NCI-H524 treated with DMSO at 0.1 percent for 48 hours (cell line): ENCODE results near the gene FLNB.

Experiments used
- DNase-seq: peaks from one replicate; lab custom pipeline; 2025; lab: John Stamatoyannopoulos, UW

Gene FLNB, protein sequence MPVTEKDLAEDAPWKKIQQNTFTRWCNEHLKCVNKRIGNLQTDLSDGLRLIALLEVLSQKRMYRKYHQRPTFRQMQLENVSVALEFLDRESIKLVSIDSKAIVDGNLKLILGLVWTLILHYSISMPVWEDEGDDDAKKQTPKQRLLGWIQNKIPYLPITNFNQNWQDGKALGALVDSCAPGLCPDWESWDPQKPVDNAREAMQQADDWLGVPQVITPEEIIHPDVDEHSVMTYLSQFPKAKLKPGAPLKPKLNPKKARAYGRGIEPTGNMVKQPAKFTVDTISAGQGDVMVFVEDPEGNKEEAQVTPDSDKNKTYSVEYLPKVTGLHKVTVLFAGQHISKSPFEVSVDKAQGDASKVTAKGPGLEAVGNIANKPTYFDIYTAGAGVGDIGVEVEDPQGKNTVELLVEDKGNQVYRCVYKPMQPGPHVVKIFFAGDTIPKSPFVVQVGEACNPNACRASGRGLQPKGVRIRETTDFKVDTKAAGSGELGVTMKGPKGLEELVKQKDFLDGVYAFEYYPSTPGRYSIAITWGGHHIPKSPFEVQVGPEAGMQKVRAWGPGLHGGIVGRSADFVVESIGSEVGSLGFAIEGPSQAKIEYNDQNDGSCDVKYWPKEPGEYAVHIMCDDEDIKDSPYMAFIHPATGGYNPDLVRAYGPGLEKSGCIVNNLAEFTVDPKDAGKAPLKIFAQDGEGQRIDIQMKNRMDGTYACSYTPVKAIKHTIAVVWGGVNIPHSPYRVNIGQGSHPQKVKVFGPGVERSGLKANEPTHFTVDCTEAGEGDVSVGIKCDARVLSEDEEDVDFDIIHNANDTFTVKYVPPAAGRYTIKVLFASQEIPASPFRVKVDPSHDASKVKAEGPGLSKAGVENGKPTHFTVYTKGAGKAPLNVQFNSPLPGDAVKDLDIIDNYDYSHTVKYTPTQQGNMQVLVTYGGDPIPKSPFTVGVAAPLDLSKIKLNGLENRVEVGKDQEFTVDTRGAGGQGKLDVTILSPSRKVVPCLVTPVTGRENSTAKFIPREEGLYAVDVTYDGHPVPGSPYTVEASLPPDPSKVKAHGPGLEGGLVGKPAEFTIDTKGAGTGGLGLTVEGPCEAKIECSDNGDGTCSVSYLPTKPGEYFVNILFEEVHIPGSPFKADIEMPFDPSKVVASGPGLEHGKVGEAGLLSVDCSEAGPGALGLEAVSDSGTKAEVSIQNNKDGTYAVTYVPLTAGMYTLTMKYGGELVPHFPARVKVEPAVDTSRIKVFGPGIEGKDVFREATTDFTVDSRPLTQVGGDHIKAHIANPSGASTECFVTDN (N-terminal part only)

DNA sequence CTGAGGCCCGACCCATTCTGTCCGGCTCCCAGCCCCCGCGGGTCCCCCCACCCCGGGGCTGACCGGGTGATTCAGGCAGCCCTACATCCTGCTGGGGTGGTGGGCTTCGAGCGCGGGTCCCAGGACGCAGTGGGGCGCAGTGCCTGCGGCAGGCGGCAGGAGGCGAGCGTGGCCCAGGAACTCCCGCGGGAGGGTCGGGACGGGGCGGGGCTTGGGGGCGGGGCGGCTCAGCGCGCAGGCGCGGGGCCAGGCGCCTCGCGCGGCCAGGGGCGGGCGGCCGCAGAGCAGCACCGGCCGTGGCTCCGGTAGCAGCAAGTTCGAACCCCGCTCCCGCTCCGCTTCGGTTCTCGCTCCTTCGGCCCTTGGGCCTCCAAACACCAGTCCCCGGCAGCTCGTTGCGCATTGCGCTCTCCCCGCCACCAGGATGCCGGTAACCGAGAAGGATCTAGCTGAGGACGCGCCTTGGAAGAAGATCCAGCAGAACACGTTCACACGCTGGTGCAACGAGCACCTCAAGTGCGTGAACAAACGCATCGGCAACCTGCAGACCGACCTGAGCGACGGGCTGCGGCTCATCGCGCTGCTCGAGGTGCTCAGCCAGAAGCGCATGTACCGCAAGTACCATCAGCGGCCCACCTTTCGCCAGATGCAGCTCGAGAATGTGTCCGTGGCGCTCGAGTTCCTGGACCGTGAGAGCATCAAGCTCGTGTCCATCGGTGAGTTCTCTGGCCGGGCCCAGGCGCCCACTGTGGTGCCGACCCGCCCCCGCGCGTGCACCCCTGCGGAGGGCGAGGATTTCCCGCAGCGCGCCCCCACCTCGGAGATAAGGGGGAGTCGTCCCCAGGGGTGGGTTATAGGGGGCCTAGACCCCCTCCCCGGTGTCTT lies at the start of gene FLNB:
FLNB (plus strand) TSS at position 282 of the 885 bp plus-strand sequence; CDS start at position 425, 143 bp downstream.
- DNase-seq = no peak

DNA sequence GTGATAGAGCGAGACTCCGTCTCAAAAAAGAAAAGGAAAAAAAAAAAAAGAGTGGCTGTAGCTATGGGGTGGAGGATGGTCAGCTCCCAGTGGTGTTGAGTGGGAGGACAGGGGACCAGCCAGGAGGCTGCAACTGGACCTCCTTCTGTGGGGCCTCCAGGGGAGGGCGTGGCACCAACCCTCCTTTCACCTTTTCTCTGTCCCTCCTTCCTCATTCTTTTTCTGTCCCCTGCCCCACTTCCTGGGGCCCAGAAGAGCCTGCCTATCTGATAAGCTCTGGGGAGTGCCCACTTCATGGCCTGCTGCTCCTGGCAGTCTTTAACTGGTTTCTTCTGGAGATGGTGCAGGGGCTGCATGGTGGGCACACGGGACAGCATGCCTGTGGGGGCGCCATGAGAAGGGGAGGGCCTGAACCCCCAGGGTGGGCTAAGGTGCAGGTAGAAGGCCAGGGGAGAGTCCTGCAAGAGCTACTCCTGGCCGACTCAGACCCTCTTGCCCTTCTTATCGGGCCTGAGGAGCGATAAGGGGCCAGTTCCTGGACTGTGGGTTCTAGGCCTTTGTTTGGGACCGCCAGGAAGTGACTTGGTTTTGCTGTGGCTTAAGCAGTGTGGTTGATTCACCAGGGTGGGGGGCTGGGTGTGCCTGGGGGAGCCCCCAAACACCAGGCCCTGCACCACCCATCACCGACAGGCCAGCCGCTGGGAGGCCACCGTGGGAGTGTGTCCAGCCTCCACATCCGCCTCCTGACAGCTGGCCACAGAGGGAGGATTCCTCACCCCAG lies 49.4 kb upstream of the FLNB start:
- no peak for DNase-seq

DNA sequence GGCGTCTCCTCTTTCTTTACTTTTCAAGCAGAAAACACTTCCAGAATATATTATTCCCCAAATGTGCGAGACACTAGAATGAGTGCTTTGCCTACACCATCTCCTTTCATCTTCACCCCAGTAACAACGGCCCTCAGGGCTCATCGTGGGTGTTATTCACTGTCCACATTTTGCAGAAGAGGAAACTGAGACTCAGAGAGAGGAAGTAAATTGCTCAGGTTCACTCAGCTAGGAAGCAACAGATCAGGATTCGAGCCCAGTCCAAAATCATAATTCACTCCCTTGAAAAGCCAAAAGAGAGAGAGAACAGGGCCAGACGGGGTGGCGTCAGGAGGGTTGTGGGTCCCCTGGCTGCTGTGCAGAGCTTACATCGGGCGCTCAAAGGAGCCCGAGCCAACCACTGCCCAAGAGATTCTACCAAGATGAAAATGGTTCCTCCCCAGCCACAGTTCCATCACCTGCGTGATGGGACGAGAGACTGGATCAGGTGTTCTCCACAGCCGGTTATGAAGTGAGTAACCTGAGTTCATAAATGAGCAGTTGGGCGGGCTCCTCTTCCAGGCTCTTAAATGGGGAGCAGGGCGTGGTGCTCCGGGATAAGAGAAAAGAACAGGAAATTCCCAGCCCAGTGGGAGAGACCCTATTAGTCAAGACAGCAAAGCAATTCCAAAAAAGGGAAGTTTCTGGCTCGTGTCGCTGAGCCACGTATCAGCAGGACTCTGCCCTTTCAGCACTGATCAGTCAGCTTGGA lies 48.6 kb upstream of the FLNB start:
- no peak for DNase-seq

DNA sequence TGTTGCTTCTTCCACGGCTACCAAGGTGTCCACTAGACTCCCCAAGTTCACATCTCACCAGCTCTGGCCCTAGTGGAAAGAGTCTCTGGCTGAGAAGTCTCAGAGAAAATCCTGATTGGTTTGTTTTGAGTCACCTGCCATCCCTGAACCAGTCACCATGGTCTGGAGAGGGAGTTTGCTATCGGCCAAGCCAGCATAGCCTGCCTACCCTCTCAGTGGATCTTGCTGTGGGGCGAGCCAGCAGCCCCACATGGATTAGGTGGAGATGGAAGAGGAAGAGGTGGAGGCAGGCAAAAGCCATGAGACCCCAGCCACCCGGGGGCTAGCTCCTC lies 48.1 kb upstream of the FLNB start:
- DNase-seq = no peak

DNA sequence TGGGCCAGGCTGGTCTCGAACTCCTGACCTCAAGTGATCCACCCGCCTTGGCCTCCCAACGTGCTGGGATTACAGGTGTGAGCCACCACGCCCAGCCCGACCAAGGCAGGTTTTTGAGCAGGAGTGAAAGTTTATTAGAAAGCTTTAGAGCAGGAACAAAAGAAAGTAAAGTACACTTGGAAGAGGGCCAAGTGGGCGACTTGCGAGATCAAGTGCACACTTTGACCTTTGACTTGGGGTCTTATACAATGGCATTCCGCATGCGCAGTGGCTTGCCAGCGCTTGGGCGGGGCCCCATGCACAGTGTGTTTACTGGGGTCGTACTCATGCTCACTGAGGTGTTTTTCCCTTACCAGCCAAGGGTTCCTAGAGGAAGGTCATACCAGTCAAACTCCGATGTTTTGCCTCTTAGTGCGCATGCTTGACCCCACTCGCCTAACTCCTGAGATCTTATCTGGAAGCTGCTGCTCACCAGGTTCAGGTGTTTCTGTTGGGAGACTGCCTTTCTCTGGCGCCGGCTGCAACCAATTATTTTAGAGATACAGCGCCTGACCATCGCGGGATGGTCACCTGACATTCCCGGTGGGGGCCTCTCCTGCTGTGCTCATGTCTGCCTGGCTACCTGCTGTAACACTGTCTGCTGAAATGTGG lies 46.9 kb upstream of the FLNB start:
- DNase-seq = no peak

DNA sequence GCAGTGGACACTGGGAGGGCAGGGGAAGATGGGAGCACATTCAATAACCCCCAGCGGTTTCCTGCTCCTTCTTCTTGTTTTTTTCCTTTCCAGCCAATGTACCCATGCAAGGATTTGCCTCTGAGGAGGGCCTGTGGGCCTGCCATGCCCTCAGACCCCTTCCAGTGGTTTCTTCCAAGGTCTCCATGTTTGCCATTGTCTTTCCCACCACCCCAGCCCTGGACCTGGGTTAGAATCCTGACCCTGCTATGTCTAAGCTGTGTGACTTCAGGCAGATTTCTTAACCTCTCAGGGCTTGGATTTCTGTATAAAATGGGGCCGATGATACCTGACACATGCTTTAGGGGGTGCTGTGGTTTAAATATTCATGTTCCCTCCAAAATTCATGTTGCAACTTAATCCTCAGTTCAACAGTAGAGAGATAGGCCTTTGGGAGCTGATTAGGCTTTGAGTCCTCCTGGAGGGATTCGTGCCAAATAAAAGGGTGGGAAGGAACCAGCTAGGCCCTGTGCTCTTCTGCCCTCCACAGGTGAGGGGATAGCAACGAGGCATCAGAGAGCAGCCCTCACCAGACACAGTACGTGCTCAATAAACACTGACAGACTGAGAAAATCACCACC lies 46.3 kb upstream of the FLNB start:
- no peak for DNase-seq

DNA sequence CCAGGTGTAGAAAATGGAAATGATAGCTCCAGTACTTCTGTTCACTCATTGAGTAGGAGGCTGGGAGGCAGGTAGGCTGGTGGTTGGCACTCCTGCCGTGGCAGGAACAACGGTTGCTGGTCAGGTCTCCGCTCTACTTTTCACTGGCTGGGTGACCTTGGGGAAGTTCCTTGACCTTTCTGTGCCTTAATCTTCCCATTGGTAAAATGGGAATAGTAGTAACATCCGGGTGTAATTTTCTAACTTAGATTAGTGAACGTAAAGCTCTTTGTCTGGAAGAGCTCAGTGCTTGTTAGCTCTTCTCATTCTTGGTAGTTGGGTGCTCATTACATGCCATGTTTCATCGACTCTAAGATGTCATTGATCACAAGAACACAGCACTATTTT lies 45.8 kb upstream of the FLNB start:
- DNase-seq = no peak

DNA sequence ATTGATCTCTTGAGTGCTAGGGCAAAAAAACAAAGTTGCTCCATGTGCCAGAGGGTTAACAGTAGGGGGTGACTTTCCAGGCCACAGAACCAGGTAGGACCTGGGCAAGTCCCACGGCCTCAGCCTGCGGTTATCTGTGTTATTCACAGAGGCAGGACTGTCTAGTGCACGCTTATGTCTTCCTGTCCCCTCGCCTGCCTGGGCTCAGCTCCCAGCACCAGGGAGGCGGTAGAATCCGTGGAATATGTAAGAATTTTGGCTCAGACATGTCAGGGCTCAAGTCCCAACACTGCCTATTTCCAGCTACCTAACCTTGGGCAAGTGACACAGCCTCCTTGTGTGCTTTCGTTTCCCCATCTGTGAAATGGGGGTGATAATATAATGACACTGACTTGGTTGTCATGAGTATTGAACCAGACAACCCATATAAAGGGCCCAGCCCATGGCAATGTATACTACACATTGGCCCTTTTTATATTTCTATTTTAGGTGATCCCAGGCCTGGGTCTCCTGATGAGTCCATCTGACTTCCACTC lies 44.3 kb upstream of the FLNB start:
- no peak for DNase-seq

DNA sequence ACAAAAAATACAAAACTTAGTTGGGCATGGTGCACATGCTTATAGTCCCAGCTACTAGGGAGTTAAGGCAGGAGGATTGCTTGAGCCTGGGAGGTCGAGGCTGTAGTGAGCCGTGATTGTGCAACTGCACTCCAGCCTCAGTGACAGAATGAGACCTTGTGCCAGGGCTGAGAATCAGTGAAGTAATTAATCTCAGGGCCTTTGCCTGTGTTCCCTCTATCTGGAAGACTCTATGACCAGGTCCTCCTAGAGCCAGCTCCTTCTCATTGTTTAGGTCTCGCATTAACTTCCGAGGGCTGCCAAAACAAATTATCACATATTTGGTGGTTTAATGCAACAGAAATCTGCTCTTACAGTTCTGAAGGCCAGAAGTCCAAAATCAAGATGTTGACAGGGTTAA lies 41.4 kb upstream of the FLNB start:
- no peak for DNase-seq

DNA sequence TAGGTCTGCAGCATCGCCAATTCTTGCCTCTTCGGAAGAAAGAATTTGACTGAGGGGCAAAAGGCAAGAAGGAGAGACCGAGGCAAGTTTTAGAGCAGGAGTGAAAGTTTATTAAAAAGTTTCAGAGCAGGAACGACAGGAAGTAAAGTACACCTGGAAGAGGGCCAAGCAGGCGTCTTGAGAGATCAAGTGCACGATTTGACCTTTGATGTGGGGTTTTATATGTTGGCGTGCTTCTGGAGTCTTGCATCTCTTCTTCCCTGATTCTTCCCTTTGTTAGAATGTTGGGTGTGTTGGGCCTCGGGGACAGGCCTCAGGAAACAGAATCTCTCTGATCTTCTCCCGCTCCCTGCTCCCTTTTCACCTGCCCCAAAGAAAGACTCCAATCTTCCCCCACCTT lies 40.6 kb upstream of the FLNB start:
- DNase-seq = no peak

DNA sequence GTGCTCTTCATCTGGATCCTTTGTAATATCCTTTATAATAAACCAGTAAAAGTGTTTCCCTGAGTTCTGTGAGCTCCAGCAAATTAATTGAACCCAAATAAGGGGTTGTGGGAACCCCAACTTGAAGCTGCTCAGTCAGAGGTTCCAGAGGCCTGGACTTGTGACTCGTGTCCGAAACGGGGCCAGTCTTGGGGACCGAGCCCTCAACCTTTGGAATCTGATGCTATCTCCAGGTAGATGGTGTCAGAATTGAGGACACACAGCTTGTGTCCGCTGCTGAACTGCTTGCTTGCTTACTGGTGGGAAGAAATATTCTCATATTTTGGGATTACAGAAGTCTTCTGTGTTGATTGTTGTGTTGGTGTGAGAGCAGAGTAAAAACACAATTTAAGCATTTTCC lies 39.7 kb upstream of the FLNB start:
- DNase-seq = no peak

DNA sequence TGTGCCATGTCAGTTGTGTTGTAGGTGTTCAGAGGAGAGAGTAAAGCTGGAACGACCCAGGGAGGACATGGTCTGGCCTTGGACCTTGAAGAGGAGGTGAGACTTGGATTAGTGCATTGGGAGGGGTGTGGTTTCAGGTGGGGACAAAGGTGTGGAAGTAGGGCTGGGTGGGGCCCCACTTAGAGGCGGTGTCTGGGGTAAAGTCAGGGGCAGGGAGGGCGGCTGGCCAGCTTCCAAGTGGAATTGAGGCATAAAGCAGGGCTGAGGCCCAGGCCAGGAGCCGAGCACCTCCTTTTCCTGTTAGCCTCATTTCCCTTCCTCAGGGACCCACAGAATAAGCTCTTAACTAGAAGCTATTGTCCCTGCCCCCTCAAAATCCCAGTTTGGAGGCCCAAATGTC lies 36.2 kb upstream of the FLNB start:
- DNase-seq = no peak

DNA sequence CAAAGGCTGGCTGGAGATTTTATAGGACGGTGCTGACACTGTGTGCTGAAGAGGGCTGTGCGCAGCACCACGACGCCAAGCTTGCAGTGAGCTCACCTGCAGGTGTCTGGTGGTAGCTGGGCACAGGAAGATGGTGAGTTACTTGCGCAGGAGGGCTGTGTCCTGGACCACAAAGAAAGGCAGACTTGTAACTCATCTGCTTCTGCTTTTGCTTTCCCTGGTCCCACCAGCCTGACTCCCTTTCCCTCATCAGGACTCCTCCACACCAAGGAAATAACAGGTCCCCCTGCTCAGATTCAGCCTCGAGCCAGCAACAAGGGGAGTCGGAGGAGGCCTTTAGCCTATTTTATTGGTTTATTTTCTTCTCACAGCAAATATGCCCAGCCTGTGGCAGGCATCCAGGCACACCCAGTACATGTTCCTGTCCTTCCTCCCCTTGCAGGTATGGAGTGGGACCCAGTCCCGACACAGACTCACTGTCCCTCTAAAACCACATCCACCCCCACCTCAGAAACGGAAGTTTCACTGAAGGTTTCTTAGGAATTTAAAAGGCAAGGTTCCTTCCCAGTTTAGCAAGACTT lies 35.6 kb upstream of the FLNB start:
- DNase-seq = no peak

DNA sequence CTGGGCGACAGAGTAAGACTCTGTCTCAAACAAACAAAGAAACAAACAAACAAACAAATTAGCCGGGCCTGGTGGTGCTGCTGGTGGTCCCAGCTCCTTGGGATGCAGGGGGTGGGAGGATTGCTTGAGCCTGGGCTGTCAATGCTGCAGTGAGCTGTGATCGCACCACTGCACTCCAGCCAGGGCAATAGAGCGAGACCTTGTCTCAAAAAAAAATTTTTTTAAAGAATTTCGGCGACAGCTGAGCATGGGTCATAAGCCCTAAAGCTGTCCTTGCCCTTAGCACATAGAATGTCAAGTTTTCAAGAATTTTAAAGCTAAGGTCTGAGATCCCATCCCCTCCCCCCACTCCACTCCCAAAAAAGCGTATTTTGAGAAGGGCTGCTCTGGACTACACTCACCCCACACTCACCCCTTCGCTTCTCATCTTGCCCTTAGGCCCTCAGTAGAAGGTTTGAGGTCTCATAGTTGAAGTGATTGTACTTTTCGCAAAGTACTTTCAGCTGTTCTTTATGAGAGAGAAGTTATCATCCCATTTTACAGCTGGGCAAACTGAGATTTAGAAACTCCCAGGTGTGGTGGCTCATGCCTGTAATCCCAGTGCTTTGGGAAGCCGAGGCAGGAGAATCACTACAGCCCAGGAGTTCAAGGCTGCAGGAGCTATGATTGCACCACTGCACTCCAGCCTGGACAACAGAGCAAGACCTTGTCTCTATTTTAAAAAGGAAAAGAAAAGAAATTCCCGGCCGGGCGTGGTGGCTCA lies 34.3 kb upstream of the FLNB start:
- DNase-seq = no peak

DNA sequence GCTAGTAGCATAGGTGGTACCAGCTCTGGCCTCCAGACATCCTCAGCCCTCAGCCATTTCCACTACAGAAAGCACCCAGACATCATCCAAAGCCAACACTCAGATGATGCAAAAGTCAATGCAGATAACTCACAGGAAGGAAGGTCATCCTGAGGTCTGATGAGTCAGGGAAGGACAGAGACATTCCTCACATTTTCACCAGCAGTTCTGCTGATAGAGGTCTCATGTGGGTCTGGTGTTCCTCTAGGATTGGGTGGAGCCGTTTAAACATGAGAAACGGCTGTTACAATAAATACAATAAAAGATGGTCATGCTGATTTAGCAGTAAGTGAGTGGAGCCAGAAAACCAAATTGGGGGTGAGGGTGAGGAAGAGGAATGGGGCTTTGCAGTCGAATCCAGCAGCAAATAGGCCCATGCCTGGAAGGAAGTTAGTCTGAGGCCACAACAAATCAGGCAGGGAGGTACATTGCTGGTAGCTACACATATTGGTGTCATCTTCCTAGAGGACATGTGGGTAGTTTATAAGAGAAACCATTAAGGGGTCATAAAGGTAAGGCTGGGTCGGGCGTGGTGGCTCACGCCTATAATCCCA lies 33.3 kb upstream of the FLNB start:
- DNase-seq = no peak

DNA sequence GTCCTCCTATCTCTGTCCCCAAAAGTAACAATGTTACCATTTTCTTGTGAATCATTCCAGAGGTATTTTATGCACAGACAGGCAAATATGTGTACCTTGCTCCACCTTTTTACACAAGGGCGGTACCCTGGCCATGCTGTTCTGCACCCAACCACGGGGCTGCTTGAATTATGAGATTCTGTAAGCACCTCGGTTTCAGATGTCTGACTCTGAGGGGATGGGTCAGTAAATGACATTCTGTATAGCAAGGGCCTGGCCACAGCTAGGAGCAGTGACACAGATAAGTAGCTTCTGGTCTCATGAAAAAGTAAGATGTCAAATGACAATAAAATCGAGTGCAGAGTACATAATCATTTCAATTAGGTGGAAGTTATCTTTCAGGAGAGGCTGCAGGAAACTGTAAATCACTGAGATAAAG lies 30.4 kb upstream of the FLNB start:
- no peak for DNase-seq

DNA sequence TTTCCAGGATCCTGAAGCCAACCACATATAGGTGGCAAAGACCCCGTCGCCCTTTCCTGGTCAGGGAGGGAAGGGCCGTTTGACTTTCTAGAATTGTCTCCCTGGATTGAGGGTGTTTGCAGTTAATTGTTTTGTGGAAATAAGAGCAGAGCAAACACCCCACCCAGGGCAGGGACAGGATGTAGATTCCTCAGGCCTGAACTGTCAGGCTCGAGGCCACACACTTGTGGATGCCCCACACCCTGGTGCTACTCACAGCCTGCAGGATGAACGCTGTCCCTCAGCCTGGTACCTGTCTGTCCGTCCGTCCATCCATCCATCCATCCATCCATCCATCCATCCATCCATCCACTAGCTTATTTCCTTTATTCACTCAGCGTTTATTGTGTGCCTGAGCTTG lies 29.9 kb upstream of the FLNB start:
- no peak for DNase-seq
